KMS-11 (cell line): ENCODE measurements around the gene BNIPL.

Experiments used
- H2AFZ ChIP-seq: fragments of 200-600 bp; sonication (generic); 2 replicates; pipeline ENCODE4 v1.6.1; 2016; ENCODE audit warnings: antibody characterized with exemption, mixed run types, low read depth
- H3K27ac ChIP-seq: fragments of 200-600 bp; sonication (generic); 2 replicates; pipeline ENCODE4 v1.6.1; 2016; ENCODE audit warnings: mild to moderate bottlenecking, mixed run types
- H3K27me3 ChIP-seq: fragments of 200-600 bp; sonication (generic); 2 replicates; pipeline ENCODE4 v1.6.1; 2017; ENCODE audit warnings: mild to moderate bottlenecking, low read depth, mixed run types, moderate library complexity; ENCODE audit not compliant: insufficient read depth
- H3K36me3 ChIP-seq: fragments of 200-600 bp; sonication (generic); 2 replicates; pipeline ENCODE4 v1.6.1; 2017; ENCODE audit warnings: mild to moderate bottlenecking, mixed run types; ENCODE audit not compliant: insufficient read depth
- H3K4me1 ChIP-seq: fragments of 200-600 bp; sonication (generic); 2 replicates; pipeline ENCODE4 v1.6.1; 2016; ENCODE audit warnings: mild to moderate bottlenecking, low read depth, mixed run types; ENCODE audit not compliant: poor library complexity, severe bottlenecking
- H3K4me2 ChIP-seq: fragments of 200-600 bp; sonication (generic); 2 replicates; pipeline ENCODE4 v1.7.0; 2016; ENCODE audit warnings: mild to moderate bottlenecking, mixed run types
- H3K4me3 ChIP-seq: fragments of 200-600 bp; sonication (generic); IDR thresholded peaks from 2 replicates; pipeline ENCODE4 v1.6.1; 2017; ENCODE audit warnings: low read depth, low read length, mixed read lengths; ENCODE audit not compliant: insufficient read depth
- H3K79me2 ChIP-seq: fragments of 200-600 bp; sonication (generic); 2 replicates; pipeline ENCODE4 v1.6.1; 2016; ENCODE audit warnings: low read depth, mixed run types; ENCODE audit not compliant: insufficient read depth
- H3K9ac ChIP-seq: fragments of 200-600 bp; sonication (generic); 2 replicates; pipeline ENCODE4 v1.6.1; 2016; ENCODE audit warnings: mild to moderate bottlenecking, mixed run types
- H4K20me1 ChIP-seq: fragments of 200-600 bp; sonication (generic); 2 replicates; pipeline ENCODE4 v1.6.1; 2016; ENCODE audit warnings: mild to moderate bottlenecking, mixed run types; ENCODE audit not compliant: insufficient read depth
- TF ChIP-seq, protein P1 (sequence below): fragments of 200-600 bp; sonication (generic); conservative IDR thresholded peaks from 2 replicates; pipeline ENCODE4 v1.6.1; 2017; ENCODE audit warnings: low read depth, mild to moderate bottlenecking, antibody characterized with exemption, low read length, moderate library complexity, mixed read lengths

The BNIPL gene

DNA sequence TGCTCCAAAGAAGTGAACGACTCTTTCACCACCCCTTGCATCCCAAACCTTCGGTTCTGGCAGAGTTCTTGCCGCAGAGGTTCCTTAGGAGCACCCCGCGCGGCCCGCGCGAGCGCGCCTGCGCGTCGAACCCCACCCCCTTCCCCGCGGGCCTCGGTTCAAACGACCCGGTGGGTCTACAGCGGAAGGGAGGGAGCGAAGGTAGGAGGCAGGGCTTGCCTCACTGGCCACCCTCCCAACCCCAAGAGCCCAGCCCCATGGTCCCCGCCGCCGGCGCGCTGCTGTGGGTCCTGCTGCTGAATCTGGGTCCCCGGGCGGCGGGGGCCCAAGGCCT lies 11.2 kb downstream of the BNIPL start, which contains the start of gene C1orf56:
Gene C1orf56, plus strand, starts transcription at position 161 of the 334 bp plus-strand sequence. Its CDS starts 97 bp downstream, at position 258.
- peaks cover 26% of the 10 kb centered on the region for H3K4me1 ChIP-seq
- H3K4me3 ChIP-seq: peak within 1 kb of the TSS; percentile 95
- no peaks in the 10 kb centered on the region; the same call in 1 of the 2 replicates for H4K20me1 ChIP-seq
- H3K4me2 ChIP-seq: peak within 1 kb of the TSS; percentile 41
- no peaks in the 10 kb centered on the region for H3K27me3 ChIP-seq
- peaks cover under 1% of the 10 kb centered on the region; the same call in 1 of the 2 replicates for H3K36me3 ChIP-seq
- TF ChIP-seq, protein P1, sequence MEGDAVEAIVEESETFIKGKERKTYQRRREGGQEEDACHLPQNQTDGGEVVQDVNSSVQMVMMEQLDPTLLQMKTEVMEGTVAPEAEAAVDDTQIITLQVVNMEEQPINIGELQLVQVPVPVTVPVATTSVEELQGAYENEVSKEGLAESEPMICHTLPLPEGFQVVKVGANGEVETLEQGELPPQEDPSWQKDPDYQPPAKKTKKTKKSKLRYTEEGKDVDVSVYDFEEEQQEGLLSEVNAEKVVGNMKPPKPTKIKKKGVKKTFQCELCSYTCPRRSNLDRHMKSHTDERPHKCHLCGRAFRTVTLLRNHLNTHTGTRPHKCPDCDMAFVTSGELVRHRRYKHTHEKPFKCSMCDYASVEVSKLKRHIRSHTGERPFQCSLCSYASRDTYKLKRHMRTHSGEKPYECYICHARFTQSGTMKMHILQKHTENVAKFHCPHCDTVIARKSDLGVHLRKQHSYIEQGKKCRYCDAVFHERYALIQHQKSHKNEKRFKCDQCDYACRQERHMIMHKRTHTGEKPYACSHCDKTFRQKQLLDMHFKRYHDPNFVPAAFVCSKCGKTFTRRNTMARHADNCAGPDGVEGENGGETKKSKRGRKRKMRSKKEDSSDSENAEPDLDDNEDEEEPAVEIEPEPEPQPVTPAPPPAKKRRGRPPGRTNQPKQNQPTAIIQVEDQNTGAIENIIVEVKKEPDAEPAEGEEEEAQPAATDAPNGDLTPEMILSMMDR: no peak
- peak within 1 kb of the TSS; percentile 71 for H2AFZ ChIP-seq
- no peaks in the 10 kb centered on the region for H3K79me2 ChIP-seq
- H3K9ac ChIP-seq: peak within 1 kb of the TSS; percentile 47
- peak within 1 kb of the TSS; percentile 5; the same call in 1 of the 2 replicates for H3K27ac ChIP-seq

- peak overlapping the region; percentile 5; the same call in 1 of the 2 replicates for H3K27ac ChIP-seq
- no peaks in the 10 kb centered on the region for H3K79me2 ChIP-seq
- H3K4me1 ChIP-seq: peaks cover 26% of the 10 kb centered on the region
- H3K4me3 ChIP-seq: peak overlapping the region; percentile 95
- H4K20me1 ChIP-seq: no peaks in the 10 kb centered on the region; the same call in 1 of the 2 replicates
- peak overlapping the region; percentile 41 for H3K4me2 ChIP-seq
- H3K9ac ChIP-seq: peak overlapping the region; percentile 47
- no peaks in the 10 kb centered on the region for H3K27me3 ChIP-seq
- TF ChIP-seq, protein P1: peak; percentile 86
- H2AFZ ChIP-seq: peak overlapping the region; percentile 71
- H3K36me3 ChIP-seq: peaks cover 6% of the 10 kb centered on the region; the same call in 1 of the 2 replicates
Observed at GRCh38 chr1:151047925-151048644, 11.7 kb downstream of the BNIPL start.

DNA sequence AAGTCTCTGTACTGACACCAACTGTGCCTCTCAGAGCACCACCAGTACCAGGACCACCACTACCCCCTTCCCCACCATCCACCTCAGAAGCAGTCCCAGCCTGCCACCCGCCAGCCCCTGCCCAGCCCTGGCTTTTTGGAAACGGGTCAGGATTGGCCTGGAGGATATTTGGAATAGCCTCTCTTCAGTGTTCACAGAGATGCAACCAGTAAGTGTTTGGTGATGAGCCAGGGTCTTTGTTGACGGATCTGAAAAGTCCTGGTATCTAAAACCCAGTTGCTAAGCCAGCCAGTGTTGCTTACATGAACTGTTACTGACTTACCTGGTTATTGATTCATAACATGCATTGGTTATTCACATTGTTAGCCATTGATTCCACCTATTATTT lies 12.3 kb downstream of the BNIPL start:
- no peaks in the 10 kb centered on the region for H4K20me1 ChIP-seq
- H3K9ac ChIP-seq: no peak overlapping the region; the same call in 1 of the 2 replicates
- H2AFZ ChIP-seq: peak overlapping the region; percentile 71; the same call in 1 of the 2 replicates
- peaks cover 26% of the 10 kb centered on the region for H3K4me1 ChIP-seq
- no peaks in the 10 kb centered on the region for H3K79me2 ChIP-seq
- no peaks in the 10 kb centered on the region for H3K27me3 ChIP-seq
- H3K36me3 ChIP-seq: peaks cover 10% of the 10 kb centered on the region; the same call in 1 of the 2 replicates
- TF ChIP-seq, protein P1: peak; percentile 64
- no peak overlapping the region; the same call in 1 of the 2 replicates for H3K27ac ChIP-seq
- peak overlapping the region; percentile 41; the same call in 1 of the 2 replicates for H3K4me2 ChIP-seq
- H3K4me3 ChIP-seq: no peak overlapping the region

GRCh38 chr1:151049458-151049857 lies 13.1 kb downstream of the BNIPL start:
- Histone ChIP-seq H3K27ac (no peak overlapping the region), H3K4me1 (peaks cover 26% of the 10 kb centered on the region), H3K4me2 (no peak overlapping the region), H2AFZ (no peak overlapping the region), H3K27me3 (no peaks in the 10 kb centered on the region), H3K36me3 (peaks cover 17% of the 10 kb centered on the region; the same call in 1 of the 2 replicates), H3K4me3 (no peak overlapping the region), H4K20me1 (no peaks in the 10 kb centered on the region), H3K79me2 (no peaks in the 10 kb centered on the region), H3K9ac (no peak overlapping the region)
- TF ChIP-seq, protein P1: no peak
